Measurements from ENCODE around the gene STMN3. TPM values are rescaled to one million over a fixed set of nuclear protein-coding genes. Genes with fewer than 3 reads are reported as not detected.
A peak's percentile ranks its signal among the peaks of the same experiment; 100 is the strongest.

Gene STMN3
- total RNA-seq, 4 donors from 2014 or later: 7.6 to 17.4 (median 12.0) TPM

DNA sequence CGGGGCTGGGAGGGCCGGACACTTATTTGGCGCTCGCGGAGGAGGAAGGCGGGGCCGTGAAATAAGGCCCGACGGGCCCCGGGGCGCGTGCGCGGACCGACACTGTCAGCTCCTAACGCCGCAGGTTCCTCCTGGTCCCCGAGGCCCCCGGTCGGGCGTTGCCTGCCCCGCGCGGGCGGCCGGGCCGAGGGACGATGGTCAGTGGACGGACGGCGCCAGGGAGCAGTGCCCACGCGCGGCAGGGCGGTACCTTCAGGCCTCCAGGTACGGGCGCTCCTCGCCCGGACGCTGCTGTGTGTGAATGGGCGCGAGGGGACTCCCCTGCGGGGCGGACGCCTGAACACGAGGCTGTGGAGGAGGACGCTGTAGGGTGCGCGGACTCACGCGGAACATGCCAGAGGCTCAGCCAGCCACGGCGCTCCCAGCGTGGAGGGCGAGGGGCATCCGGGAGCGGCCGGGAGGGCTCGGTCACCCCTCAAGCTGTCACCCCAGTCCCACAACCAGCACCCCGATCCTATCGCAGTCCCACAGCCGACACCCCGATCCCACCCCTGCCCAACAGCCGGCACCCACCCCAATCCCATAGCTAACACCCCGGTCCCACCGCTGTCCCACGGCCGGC is 26.0 kb downstream of the STMN3 start:
- TF ChIP-seq, protein P1, sequence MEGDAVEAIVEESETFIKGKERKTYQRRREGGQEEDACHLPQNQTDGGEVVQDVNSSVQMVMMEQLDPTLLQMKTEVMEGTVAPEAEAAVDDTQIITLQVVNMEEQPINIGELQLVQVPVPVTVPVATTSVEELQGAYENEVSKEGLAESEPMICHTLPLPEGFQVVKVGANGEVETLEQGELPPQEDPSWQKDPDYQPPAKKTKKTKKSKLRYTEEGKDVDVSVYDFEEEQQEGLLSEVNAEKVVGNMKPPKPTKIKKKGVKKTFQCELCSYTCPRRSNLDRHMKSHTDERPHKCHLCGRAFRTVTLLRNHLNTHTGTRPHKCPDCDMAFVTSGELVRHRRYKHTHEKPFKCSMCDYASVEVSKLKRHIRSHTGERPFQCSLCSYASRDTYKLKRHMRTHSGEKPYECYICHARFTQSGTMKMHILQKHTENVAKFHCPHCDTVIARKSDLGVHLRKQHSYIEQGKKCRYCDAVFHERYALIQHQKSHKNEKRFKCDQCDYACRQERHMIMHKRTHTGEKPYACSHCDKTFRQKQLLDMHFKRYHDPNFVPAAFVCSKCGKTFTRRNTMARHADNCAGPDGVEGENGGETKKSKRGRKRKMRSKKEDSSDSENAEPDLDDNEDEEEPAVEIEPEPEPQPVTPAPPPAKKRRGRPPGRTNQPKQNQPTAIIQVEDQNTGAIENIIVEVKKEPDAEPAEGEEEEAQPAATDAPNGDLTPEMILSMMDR (IDR thresholded peaks at IDR 0.05): no peak
- DNase-seq (ENCODE audit: low spot score): peak; percentile 71

DNA sequence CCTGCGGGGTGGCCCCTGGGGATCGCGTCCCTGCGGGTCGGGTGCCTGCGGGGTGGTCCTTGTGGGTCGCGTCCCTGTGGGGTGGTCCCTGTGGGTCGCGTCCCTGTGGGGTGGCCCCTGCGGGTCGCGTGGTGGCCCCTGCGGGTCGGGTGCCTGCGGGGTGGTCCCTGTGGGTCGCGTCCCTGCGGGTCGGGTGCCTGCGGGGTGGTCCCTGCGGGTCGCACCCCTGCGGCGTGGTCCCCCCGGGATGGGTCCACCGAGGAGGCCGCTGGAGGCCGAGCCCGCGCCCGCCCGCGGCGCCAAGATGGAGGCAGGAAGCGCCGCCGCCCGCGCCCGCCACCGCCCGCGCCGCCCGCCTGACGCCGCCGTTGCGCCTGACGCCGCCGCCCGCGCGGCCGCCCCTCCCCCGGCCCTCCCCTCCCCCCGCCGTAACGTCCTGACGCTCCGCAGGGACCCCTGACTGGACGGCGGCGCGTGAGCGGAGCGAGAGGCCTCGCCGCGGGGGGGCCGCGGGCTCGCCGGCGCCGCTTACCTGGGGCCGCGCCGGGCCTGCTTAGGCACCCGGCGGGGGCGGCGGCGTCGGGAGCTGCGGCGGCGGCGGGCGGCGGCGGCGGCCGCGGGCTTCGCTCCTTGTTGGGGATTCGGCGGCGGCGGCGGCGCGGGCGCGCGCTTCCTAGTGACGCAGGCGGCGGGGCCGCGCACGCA is 26.6 kb downstream of the STMN3 start, which contains the start of gene GMEB2:
Gene GMEB2 (minus strand): TSS at position 678 of the 705 bp plus-strand sequence. CDS start 7,704 bp downstream, outside the sequence.
- DNase-seq (ENCODE audit: low spot score): no peak
- peak; percentile 66 for ATAC-seq (ENCODE audit: low FRiP score)

More for the DNA sequence above, 26.0 kb downstream of the STMN3 start:
- peak; percentile 95 for ATAC-seq (ENCODE audit: low FRiP score)

DNA sequence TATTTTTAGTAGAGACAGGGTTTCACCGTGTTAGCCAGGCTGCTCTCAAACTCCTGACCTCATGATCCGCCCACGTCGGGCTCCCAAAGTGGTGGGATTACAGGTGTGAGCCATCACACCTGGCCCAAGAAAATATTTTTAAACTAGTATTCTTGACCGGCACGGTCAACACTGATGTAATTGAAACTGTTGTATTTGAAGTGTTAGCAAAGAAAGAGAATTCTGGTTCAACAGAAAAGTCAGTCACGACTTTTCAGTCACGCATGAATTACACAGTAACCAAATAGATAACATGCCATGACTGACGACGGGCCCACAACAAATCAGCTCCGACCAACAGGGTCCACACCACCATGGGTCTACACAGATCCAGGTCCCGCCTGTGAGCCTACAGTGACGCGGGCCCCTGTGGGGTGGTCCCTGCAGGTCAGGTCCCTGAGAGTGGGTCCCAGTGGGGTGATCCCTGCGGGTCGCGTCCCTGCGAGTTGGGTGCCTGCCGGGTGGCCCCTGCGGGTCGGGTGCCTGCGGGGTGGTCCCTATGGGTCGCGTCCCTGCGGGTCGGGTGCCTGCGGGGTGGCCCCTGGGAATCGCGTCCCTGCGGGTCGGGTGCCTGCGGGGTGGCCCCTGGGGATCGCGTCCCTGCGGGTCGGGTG is 27.3 kb downstream of the STMN3 start:
- TF ChIP-seq, protein P1 (IDR thresholded peaks at IDR 0.05): no peak
- ATAC-seq (ENCODE audit: low FRiP score) (no peak), DNase-seq (ENCODE audit: low spot score) (no peak)

More for the DNA sequence above, 26.6 kb downstream of the STMN3 start, which contains the start of gene GMEB2:
- TF ChIP-seq, protein P1 (IDR thresholded peaks at IDR 0.05): no peak

DNA sequence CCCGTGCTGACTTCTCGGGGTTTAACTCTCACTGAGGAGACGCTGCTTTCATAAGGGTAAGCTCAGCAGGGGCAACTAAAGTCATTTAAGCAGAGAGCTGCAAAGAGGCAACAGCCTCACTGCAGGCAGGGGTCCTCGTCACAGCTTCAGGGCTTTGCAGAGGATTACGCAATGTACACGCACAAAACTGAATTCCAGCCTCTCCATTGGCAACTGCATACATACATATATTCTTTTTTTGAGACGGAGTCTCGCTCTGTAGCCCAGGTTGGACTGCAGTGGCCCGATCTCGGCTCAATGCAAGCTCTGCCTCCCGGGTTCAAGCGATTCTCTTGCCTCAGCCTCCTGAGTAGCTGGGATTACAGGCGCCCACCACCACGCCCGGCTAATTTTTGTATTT is 28.7 kb downstream of the STMN3 start:
- DNase-seq (ENCODE audit: low spot score) (no peak), ATAC-seq (ENCODE audit: low FRiP score) (no peak)

DNA sequence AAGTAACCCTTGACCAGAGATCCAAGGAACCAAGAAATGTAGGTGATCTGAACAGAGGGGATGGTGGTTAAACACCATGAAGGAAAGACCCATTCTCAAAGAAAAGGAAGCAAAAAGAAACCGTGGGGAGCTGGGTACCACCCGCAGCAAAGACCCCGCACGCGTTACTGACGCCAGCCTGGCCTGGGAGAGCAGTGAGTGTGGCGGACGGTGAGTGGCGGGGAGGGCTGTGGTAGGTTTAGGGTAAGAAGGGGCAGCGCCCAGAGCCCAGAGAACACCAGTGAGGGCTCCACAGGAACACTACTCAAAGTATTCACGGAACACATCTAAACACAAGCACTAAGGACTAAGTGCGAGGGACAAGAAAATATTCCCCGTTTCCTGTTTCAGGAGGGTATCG is 30.5 kb downstream of the STMN3 start:
- ATAC-seq (ENCODE audit: low FRiP score) (no peak), DNase-seq (ENCODE audit: low spot score) (no peak)
- TF ChIP-seq, protein P1 (IDR thresholded peaks at IDR 0.05): no peak

More for the DNA sequence above, 28.7 kb downstream of the STMN3 start:
- TF ChIP-seq, protein P1 (IDR thresholded peaks at IDR 0.05): no peak

DNA sequence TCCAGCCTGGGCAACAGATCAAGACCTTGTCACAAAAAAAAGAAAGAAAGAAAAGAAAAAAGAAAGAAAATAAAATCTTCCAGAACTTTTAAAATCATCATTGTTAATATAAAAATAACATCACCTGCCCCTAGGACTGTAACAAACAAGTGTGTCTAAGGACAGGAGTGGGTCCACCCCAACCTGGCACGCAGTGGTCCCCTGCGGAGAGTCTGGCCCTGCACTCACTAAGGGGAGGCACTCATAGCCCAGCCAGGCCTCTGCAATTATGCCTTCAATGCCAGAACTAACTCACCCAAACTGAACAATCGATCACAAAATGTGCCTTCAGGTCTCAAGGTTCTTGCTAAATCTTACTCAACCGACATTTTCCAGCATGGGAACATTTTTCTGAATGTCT is 31.1 kb downstream of the STMN3 start:
- TF ChIP-seq, protein P1 (IDR thresholded peaks at IDR 0.05): no peak
- no peak for DNase-seq (ENCODE audit: low spot score)
- ATAC-seq (ENCODE audit: low FRiP score): no peak

Measured in omental fat pad (tissue), 4 donors.